A549 (cell line): ENCODE data around the gene OGDHL.

Experiments
- CBX2 ChIP-seq: fragments of 200-600 bp; sonication (generic); IDR thresholded peaks from 2 replicates; pipeline ENCODE4 v1.6.1; 2016; ENCODE audit warnings: low read depth, mild to moderate bottlenecking, borderline replicate concordance
- CTCF ChIP-seq: fragments of >200 bp; sonication (Bioruptor Twin); formaldehyde crosslinking; IDR thresholded peaks from 3 replicates; pipeline ENCODE4 v1.5.1; 2016
- EP300 ChIP-seq, 2 experiments: fragments of >200 bp; sonication (Bioruptor Twin); formaldehyde crosslinking; IDR thresholded peaks; 2 replicates in 1 of 2; 3 replicates in 1 of 2; pipeline ENCODE4 v1.6.1; 2016 to 2017
- ESRRA ChIP-seq: fragments of 150-350 bp; IDR thresholded peaks from 2 replicates; pipeline ENCODE4 v1.6.1; 2014; ENCODE audit warnings: mild to moderate bottlenecking, low read length, borderline replicate concordance
- HOXA7 ChIP-seq: fragments of 250-450 bp; sonication (Bioruptor Pico); IDR thresholded peaks from 2 replicates; pipeline ENCODE4 v1.5.0; 2020; ENCODE audit warnings: mild to moderate bottlenecking, moderate library complexity
- JUN ChIP-seq, 2 experiments: fragments of >200 bp; sonication (Bioruptor Twin); formaldehyde crosslinking; IDR thresholded peaks; 2 replicates in 1 of 2; 3 replicates in 1 of 2; pipeline ENCODE4 v1.6.1; 2016 to 2017
- PHF8 ChIP-seq: fragments of 200-600 bp; sonication (generic); IDR thresholded peaks from 2 replicates; pipeline ENCODE4 v1.6.1; 2016; ENCODE audit warnings: low read depth, mild to moderate bottlenecking, antibody characterized with exemption, moderate library complexity, borderline replicate concordance
- POLR2A ChIP-seq: IDR thresholded peaks from 2 replicates; pipeline ENCODE4 v1.6.1; 2012; ENCODE audit warnings: mild to moderate bottlenecking, low read length
- RAD21 ChIP-seq, 2 experiments: fragments of >200 bp in 1 of 2; sonication (Bioruptor Twin) in 1 of 2; formaldehyde crosslinking in 1 of 2; IDR thresholded peaks in 1 of 2; conservative IDR thresholded peaks in 1 of 2; 2 replicates in 1 of 2; 3 replicates in 1 of 2; pipeline ENCODE4 v1.6.1; 2012 to 2018; ENCODE audit warnings: inconsistent platforms in 1 of 2
- RCOR1 ChIP-seq: fragments of 150-350 bp; IDR thresholded peaks from 2 replicates; pipeline ENCODE4 v1.6.1; 2014; ENCODE audit warnings: antibody characterized with exemption, low read length, low read depth
- USF2 ChIP-seq: fragments of 450-650 bp; IDR thresholded peaks from 2 replicates; pipeline ENCODE4 v1.6.1; 2014; ENCODE audit warnings: antibody characterized with exemption
- ZC3H11A ChIP-seq: fragments of 450-650 bp; IDR thresholded peaks from 2 replicates; pipeline ENCODE4 v1.6.1; 2014; ENCODE audit warnings: antibody characterized with exemption, mild to moderate bottlenecking
- TF ChIP-seq, protein P1 (sequence below): IDR thresholded peaks from 2 replicates; pipeline ENCODE4 v1.6.1; 2012
- TF ChIP-seq, protein P2 (sequence below): fragments of >200 bp; sonication (Bioruptor Twin); formaldehyde crosslinking; IDR thresholded peaks from 3 replicates; pipeline ENCODE4 v1.6.1; 2016

GRCh38 chr10:49769692-49770091 is 7.6 kb upstream of the OGDHL start:
- TF ChIP-seq EP300 (IDR thresholded peaks at IDR 0.05) (no peak), POLR2A (no peak), CTCF (no peak), JUN (IDR thresholded peaks at IDR 0.05) (no peak), RCOR1 (no peak), HOXA7 (CRISPR knock-in tag) (no peak), USF2 (no peak), ESRRA (no peak), RAD21 (conservative IDR thresholded peaks at IDR 0.05 in 1 of 2, IDR thresholded peaks at IDR 0.05 in 1 of 2) (no peak), PHF8 (no peak), CBX2 (no peak), ZC3H11A (no peak)
- TF ChIP-seq, protein P1, sequence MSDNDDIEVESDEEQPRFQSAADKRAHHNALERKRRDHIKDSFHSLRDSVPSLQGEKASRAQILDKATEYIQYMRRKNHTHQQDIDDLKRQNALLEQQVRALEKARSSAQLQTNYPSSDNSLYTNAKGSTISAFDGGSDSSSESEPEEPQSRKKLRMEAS: no peak
- TF ChIP-seq, protein P2, sequence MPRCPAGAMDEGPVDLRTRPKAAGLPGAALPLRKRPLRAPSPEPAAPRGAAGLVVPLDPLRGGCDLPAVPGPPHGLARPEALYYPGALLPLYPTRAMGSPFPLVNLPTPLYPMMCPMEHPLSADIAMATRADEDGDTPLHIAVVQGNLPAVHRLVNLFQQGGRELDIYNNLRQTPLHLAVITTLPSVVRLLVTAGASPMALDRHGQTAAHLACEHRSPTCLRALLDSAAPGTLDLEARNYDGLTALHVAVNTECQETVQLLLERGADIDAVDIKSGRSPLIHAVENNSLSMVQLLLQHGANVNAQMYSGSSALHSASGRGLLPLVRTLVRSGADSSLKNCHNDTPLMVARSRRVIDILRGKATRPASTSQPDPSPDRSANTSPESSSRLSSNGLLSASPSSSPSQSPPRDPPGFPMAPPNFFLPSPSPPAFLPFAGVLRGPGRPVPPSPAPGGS: no peak
